VCaP (cell line): Measurements from ENCODE around the gene KCNAB2.

Experiments
- H3K27ac ChIP-seq: fragments of 450-650 bp; 2 replicates; pipeline ENCODE4 v1.5.1; 2017
- TF ChIP-seq, protein P1 (sequence below): fragments of 450-650 bp; conservative IDR thresholded peaks from 2 replicates; pipeline ENCODE4 v1.5.1; 2017; ENCODE audit warnings: mild to moderate bottlenecking, moderate library complexity

The KCNAB2 gene

DNA sequence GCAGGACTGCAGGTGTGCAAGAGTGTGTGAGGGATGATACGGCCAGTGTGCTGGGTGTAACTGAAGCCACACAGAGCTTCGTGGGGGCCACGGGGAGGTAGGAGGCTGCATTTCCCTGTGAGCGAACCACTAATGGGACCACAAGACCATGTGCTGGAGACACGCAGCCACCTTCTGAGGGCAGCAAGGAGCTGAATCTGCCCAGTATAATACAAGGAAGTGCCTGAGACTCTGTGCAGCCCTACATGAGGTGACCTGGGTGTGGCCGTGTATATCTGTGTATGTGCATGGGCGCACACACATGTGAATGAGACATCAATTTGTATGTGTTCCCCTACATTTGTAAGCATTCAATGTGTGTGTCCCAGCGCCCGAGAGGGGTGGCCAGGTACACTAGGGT is 83.6 kb downstream of the KCNAB2 start:
- no peak overlapping the region for H3K27ac ChIP-seq

DNA sequence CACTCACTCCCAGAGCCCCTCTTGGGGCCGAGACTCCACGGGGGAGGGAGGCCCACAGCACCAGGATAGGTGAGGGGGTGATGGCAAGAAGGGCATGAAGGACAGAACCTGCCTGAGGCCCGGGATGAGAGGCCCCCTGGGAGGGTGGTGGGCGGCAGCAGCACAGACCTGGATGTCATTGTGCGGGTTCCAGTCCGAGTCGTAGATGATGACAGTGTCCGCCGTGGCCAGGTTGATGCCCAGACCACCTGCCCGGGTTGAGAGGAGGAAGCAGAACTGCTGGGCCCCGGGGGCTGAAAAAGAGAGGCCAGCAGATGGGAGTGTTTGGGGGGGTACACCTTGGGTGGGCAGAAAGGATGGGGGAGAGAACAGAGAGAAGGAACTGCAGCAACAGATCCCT is 84.3 kb downstream of the KCNAB2 start:
- H3K27ac ChIP-seq: no peak overlapping the region
- TF ChIP-seq, protein P1, sequence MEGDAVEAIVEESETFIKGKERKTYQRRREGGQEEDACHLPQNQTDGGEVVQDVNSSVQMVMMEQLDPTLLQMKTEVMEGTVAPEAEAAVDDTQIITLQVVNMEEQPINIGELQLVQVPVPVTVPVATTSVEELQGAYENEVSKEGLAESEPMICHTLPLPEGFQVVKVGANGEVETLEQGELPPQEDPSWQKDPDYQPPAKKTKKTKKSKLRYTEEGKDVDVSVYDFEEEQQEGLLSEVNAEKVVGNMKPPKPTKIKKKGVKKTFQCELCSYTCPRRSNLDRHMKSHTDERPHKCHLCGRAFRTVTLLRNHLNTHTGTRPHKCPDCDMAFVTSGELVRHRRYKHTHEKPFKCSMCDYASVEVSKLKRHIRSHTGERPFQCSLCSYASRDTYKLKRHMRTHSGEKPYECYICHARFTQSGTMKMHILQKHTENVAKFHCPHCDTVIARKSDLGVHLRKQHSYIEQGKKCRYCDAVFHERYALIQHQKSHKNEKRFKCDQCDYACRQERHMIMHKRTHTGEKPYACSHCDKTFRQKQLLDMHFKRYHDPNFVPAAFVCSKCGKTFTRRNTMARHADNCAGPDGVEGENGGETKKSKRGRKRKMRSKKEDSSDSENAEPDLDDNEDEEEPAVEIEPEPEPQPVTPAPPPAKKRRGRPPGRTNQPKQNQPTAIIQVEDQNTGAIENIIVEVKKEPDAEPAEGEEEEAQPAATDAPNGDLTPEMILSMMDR: no peak

More for the DNA sequence above, 83.6 kb downstream of the KCNAB2 start:
- TF ChIP-seq, protein P1: no peak

DNA sequence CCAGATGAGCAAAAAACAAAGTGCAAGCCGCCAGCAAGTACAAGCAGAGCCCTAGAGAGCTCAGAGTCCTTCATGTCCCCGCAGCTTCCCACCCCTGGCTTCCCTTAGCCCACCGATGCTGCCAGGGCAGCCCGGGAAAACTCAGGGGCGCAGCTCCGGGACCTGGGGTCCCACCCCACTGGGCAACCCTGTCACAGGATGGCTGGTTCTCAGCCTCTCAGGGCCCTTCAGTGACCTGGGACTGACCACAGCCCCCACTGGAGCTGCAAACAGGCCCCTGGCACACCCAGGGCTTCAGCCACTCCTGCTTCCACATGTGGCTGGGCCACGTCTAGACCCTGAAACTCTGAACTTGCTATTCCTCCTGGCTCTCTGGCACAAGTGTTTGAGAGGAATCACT is 84.9 kb downstream of the KCNAB2 start:
- TF ChIP-seq, protein P1: no peak
- H3K27ac ChIP-seq: no peak overlapping the region

DNA sequence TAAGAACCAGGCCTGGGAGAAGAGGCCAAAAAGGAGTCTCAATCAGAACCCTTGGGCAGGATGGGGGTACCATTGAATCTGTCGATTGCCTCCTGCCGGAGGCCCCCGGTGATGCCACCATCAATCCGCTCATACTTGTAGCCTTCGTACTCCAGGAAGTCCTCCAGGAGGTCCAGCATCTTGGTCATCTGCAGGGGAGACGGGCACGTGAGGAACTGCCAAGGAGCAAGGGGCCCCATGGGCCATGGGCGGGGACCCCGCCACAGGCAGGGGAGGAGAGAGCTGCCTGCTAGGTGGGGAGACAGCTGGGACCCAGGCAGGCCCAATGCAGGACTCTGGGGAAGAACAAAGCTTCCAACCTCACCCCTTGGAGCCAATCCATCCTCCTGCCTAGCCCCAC is 85.9 kb downstream of the KCNAB2 start:
- TF ChIP-seq, protein P1: no peak
- no peak overlapping the region for H3K27ac ChIP-seq

DNA sequence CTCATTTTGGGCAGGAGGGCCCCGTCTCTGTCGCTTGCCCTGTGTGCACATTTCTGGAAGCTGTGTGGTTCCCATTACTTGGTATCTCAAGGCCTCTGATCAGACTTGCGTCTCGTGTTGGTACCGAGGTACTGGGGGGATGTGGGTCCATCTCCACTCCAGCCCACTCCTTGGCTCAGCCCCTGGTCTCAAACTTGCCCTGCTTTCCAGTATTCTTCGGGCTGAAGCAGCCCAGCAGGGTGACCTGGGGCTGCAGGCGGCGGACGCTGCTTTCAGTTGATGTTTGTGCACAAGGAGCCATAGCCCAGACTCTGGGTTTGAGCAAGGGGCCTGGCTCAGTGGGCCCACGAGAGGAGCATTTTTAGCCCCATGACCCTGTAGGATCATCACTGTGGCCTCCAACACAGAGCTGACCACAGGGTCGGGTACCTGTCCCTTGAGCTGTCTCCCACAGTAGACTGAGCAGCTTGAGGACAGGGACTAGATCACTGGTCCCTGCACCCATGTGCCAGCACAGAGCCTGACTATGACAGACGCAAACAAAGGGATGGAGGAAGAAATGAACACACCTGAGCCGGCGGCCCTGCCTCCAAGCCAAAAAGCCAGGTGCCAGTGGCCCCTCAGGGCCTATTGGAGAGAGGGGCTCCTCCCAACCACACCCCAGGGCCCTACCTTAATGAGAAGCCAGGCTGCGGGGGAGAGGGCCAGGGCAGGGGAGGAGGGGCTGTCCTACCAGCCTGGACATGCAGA is 87.6 kb downstream of the KCNAB2 start:
- no peak overlapping the region for H3K27ac ChIP-seq
- TF ChIP-seq, protein P1: no peak

DNA sequence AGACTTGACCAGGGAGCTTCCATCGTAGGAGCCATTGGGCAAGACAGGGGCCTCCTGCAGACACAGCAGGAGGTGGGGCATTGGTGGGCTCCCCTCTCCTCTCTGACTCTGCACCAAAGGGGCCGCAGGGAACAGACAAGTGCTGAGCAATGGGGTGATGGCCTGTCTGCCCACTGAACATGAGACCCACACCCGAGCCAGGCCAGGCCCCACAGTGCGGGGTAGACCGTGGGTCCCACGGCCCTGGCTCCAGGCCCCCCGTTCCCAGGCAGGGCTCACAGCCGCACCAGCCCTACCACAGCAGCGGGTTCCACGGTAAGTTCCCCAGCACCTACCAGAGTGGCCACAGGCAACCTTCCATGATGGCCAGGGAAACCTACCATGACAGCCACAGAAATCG is 88.5 kb downstream of the KCNAB2 start:
- TF ChIP-seq, protein P1: no peak
- H3K27ac ChIP-seq: no peak overlapping the region

DNA sequence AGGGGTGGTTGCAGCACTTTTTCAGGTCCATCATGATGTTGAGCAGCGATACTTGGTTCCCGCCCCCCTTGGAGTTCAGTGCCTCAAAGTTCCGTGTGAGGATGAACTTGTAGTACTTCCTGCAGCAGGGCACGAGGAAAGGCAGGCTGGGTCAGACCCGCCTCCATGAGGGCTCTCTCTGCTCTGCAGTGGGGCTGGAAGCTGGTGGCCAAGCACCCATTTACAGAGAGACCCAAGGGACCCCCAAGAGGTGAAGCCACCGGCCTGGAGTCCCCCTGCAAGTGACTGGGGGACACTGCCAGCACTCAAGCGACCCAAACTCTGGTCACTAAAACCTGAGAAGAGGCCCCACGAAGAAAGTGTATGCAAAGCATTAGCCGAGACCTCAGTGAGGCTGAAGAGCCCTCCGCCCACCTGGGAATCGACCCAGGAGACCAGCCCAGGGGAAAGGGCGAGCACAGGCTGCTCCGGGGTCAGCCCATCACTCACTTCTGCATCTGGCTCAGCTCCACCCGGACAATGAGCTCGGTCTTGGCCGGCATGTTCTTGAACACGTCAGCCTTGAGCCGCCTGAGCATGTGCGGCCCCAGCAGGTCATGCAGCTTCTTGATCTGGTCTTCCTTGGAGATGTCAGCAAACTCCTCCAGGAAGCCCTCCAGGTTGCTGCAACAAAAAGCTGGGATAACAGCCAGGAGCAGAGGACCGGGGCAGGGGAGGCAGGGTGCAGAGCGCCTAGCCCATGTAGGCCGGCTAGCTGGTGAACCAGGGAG is 89.2 kb downstream of the KCNAB2 start:
- TF ChIP-seq, protein P1: no peak
- no peak overlapping the region for H3K27ac ChIP-seq
